GM21423 (cell line): Measurements from ENCODE around the gene DGLUCY.
"Not testable (repeated sequence)": the region's sequence is repeated elsewhere in the genome, so short reads cannot be mapped to it uniquely, and the experiment has no call there.

ENCODE experiments used
- ATAC-seq: cut with Tn5 transposase; IDR thresholded peaks from one replicate; pipeline ENCODE4 v1.9.1; 2021; ENCODE audit warnings: mild to moderate bottlenecking, moderate library complexity; ENCODE audit not compliant: unreplicated experiment

DGLUCY gene

GRCh38 chr14:91103116-91103515 is 10.8 kb upstream of the DGLUCY start:
- ATAC-seq, result no peak

GRCh38 chr14:91108941-91109611 is 4.8 kb upstream of the DGLUCY start:
- no peak for ATAC-seq

GRCh38 chr14:91111443-91111842 is 2.4 kb upstream of the DGLUCY start:
- ATAC-seq, result no peak

- ATAC-seq, result no peak
Observed at GRCh38 chr14:91112194-91112593, 1.7 kb upstream of the DGLUCY start.

- peak; percentile 72 for ATAC-seq
Observed at GRCh38 chr14:91114079-91115065, 499 bp downstream of the DGLUCY start.

- no peak for ATAC-seq
Observed at GRCh38 chr14:91115986-91116770, 2.3 kb downstream of the DGLUCY start.

GRCh38 chr14:91116913-91117588 is 3.2 kb downstream of the DGLUCY start:
- no peak for ATAC-seq

- no peak for ATAC-seq
Observed at GRCh38 chr14:91117960-91118359, 4.1 kb downstream of the DGLUCY start.

GRCh38 chr14:91118511-91119068 is 4.7 kb downstream of the DGLUCY start:
- no peak for ATAC-seq

- no peak for ATAC-seq
Observed at GRCh38 chr14:91119556-91120311, 5.9 kb downstream of the DGLUCY start.

- ATAC-seq, result no peak
Observed at GRCh38 chr14:91123201-91123600, 9.3 kb downstream of the DGLUCY start.

GRCh38 chr14:91124406-91125270 is 10.8 kb downstream of the DGLUCY start:
- not testable (repeated sequence) for ATAC-seq

- no peak for ATAC-seq
Observed at GRCh38 chr14:91125271-91125660, 11.4 kb downstream of the DGLUCY start.

- ATAC-seq, result no peak
Observed at GRCh38 chr14:91125801-91126200, 11.9 kb downstream of the DGLUCY start.

GRCh38 chr14:91126761-91127160 is 12.9 kb downstream of the DGLUCY start:
- ATAC-seq, result no peak

- ATAC-seq, result no peak
Observed at GRCh38 chr14:91127401-91127801, 13.5 kb downstream of the DGLUCY start.

GRCh38 chr14:91127924-91128323 is 14.1 kb downstream of the DGLUCY start:
- no peak for ATAC-seq

GRCh38 chr14:91128699-91129098 is 14.8 kb downstream of the DGLUCY start:
- ATAC-seq, result no peak

- ATAC-seq, result no peak
Observed at GRCh38 chr14:91129261-91129660, 15.4 kb downstream of the DGLUCY start.
